ENCODE measurements around the gene NMNAT1. TPM values are rescaled to one million over a fixed set of nuclear protein-coding genes. Genes with fewer than 3 reads are reported as not detected.
"Not testable (repeated sequence)": the region's sequence is repeated elsewhere in the genome, so short reads cannot be mapped to it uniquely, and the experiment has no call there.

NMNAT1 gene
- total RNA-seq, 1 donor from 2014 or later: 12.6 TPM

- no peak for DNase-seq (ENCODE audit: low spot score)
Measured at GRCh38 chr1:10019561-10019960, 76.3 kb downstream of the NMNAT1 start.

- no peak for DNase-seq (ENCODE audit: low spot score)
Measured at GRCh38 chr1:10020086-10020485, 76.8 kb downstream of the NMNAT1 start.

- not testable (repeated sequence) for DNase-seq (ENCODE audit: low spot score)
Measured at GRCh38 chr1:10020678-10021077, 77.4 kb downstream of the NMNAT1 start.

GRCh38 chr1:10021992-10022391, 78.7 kb downstream of the NMNAT1 start:
- not testable (repeated sequence) for DNase-seq (ENCODE audit: low spot score)

- no peak for DNase-seq (ENCODE audit: low spot score)
Measured at GRCh38 chr1:10022656-10023055, 79.4 kb downstream of the NMNAT1 start.

- no peak for DNase-seq (ENCODE audit: low spot score)
Measured at GRCh38 chr1:10025354-10025753, 82.1 kb downstream of the NMNAT1 start.

GRCh38 chr1:10027027-10027426, 83.8 kb downstream of the NMNAT1 start:
- DNase-seq (ENCODE audit: low spot score): no peak

GRCh38 chr1:10028956-10029500, 85.8 kb downstream of the NMNAT1 start:
- not testable (repeated sequence) for DNase-seq (ENCODE audit: low spot score)

- DNase-seq (ENCODE audit: low spot score): no peak
Measured at GRCh38 chr1:10031461-10031860, 88.2 kb downstream of the NMNAT1 start.

GRCh38 chr1:10032590-10033358, 89.5 kb downstream of the NMNAT1 start, which contains the start of gene UBE4B:
Gene UBE4B (plus strand): TSS chr1:10032958. CDS start chr1:10033671, 713 bp downstream.
- peak; percentile 97 for DNase-seq (ENCODE audit: low spot score)

GRCh38 chr1:10033359-10033845, 90.1 kb downstream of the NMNAT1 start:
- DNase-seq (ENCODE audit: low spot score): peak; percentile 49

Other genes starting within 250 kb of the NMNAT1 start
- 75.0 TPM for gene CLSTN1, start 119.5 kb upstream of the NMNAT1 start, total RNA-seq
- gene CTNNBIP1, start 33.2 kb upstream of the NMNAT1 start, total RNA-seq: 28.4 TPM
- 27.5 TPM for gene LZIC, start 84 bp upstream of the NMNAT1 start, total RNA-seq
- 8.5 TPM for gene RBP7, start 53.8 kb downstream of the NMNAT1 start, total RNA-seq
- gene UBE4B, start 89.5 kb downstream of the NMNAT1 start, total RNA-seq: 41.8 TPM

All from ureter (tissue), 1 donor.